Measurements from ENCODE around the gene TARS1.

DNA sequence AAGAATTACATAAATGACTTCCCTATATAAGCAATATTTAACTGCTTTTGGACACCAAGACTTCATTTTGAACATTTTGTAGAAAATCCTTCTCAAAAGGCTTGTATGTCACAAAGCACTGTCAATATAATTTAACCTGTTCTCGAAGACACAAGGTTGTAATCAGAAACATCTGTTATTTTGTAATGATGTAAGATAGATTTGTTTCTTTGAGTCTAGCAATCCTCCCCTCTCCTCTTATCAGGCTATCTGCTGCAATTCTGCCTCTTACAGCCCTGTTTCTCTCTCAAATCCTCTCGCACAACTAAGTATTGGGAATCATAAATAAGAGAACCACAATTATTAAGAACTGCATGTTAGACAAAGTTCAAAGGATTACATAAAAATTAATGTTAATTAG lies 18.6 kb upstream of the TARS1 start:
- TF ChIP-seq ZFP36 (IDR thresholded peaks at IDR 0.05; ENCODE audit: borderline replicate concordance, low read depth, low read length, partially characterized antibody) (no peak), ZNF331 (CRISPR knock-in tag; IDR thresholded peaks at IDR 0.05) (no peak), AKAP8 (CRISPR knock-in tag; IDR thresholded peaks at IDR 0.05) (no peak), MYC (CRISPR knock-in tag; IDR thresholded peaks at IDR 0.05; ENCODE audit: borderline replicate concordance) (no peak), ZNF543 (CRISPR knock-in tag; IDR thresholded peaks at IDR 0.05) (no peak)
- TF ChIP-seq, protein P1, sequence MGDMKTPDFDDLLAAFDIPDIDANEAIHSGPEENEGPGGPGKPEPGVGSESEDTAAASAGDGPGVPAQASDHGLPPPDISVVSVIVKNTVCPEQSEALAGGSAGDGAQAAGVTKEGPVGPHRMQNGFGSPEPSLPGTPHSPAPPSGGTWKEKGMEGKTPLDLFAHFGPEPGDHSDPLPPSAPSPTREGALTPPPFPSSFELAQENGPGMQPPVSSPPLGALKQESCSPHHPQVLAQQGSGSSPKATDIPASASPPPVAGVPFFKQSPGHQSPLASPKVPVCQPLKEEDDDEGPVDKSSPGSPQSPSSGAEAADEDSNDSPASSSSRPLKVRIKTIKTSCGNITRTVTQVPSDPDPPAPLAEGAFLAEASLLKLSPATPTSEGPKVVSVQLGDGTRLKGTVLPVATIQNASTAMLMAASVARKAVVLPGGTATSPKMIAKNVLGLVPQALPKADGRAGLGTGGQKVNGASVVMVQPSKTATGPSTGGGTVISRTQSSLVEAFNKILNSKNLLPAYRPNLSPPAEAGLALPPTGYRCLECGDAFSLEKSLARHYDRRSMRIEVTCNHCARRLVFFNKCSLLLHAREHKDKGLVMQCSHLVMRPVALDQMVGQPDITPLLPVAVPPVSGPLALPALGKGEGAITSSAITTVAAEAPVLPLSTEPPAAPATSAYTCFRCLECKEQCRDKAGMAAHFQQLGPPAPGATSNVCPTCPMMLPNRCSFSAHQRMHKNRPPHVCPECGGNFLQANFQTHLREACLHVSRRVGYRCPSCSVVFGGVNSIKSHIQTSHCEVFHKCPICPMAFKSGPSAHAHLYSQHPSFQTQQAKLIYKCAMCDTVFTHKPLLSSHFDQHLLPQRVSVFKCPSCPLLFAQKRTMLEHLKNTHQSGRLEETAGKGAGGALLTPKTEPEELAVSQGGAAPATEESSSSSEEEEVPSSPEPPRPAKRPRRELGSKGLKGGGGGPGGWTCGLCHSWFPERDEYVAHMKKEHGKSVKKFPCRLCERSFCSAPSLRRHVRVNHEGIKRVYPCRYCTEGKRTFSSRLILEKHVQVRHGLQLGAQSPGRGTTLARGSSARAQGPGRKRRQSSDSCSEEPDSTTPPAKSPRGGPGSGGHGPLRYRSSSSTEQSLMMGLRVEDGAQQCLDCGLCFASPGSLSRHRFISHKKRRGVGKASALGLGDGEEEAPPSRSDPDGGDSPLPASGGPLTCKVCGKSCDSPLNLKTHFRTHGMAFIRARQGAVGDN (CRISPR knock-in tag; IDR thresholded peaks at IDR 0.05), result no peak
